Activated naive CD8-positive, alpha-beta T cell treated with anti-CD3 and anti-CD28 coated beads, Interleukin-2, amount 10 ng/mL, durations not matched to agents 7 days and 5 days (primary cell): Measurements from ENCODE around the gene PRAME. TPM values are rescaled to one million over a fixed set of nuclear protein-coding genes. Genes with fewer than 3 reads are reported as not detected.
"Not testable (repeated sequence)": the region's sequence is repeated elsewhere in the genome, so short reads cannot be mapped to it uniquely, and the experiment has no call there.

ENCODE experiments used
- ATAC-seq: fragments of 150-1000 bp; cut with Tn5 transposase; one replicate; pipeline ENCODE4 v1.10.0; 2021; ENCODE audit warnings: low read depth, moderate library complexity
- POLR2A ChIA-PET: fragments of 350-600 bp; sonication (Branson Sonifier 250); formaldehyde crosslinking; loops from one replicate; lab custom pipeline; 2021; ENCODE audit warnings: antibody characterized with exemption; lab: Charles Lee
- DNase-seq: peaks from one replicate; pipeline ENCODE4 v3.0.0; 2021
- H3K27ac Mint-ChIP-seq: one replicate; pipeline ENCODE4 v1.8.0; 2022; ENCODE audit warnings: mild to moderate bottlenecking, mixed read lengths
- H3K27me3 Mint-ChIP-seq: one replicate; pipeline ENCODE4 v1.8.0; 2022; ENCODE audit warnings: mild to moderate bottlenecking, moderate library complexity, mixed read lengths
- H3K36me3 Mint-ChIP-seq: one replicate; pipeline ENCODE4 v1.8.0; 2021; ENCODE audit warnings: mild to moderate bottlenecking, mixed read lengths
- H3K4me1 Mint-ChIP-seq: one replicate; pipeline ENCODE4 v1.8.0; 2021; ENCODE audit warnings: mixed read lengths
- H3K4me3 Mint-ChIP-seq: one replicate; pipeline ENCODE4 v1.8.0; 2022; ENCODE audit warnings: mild to moderate bottlenecking, moderate library complexity, mixed read lengths
- H3K9me3 Mint-ChIP-seq: one replicate; pipeline ENCODE4 v1.8.0; 2021; ENCODE audit warnings: mixed read lengths
- total RNA-seq, 2 experiments: library from RNA; stranded (reverse); gene quantifications; one replicate each; pipeline ENCODE4 v1.2.3, GENCODE V29; 2021

PRAME gene
- total RNA-seq, 2 experiments from 2014 or later = not detected

DNA sequence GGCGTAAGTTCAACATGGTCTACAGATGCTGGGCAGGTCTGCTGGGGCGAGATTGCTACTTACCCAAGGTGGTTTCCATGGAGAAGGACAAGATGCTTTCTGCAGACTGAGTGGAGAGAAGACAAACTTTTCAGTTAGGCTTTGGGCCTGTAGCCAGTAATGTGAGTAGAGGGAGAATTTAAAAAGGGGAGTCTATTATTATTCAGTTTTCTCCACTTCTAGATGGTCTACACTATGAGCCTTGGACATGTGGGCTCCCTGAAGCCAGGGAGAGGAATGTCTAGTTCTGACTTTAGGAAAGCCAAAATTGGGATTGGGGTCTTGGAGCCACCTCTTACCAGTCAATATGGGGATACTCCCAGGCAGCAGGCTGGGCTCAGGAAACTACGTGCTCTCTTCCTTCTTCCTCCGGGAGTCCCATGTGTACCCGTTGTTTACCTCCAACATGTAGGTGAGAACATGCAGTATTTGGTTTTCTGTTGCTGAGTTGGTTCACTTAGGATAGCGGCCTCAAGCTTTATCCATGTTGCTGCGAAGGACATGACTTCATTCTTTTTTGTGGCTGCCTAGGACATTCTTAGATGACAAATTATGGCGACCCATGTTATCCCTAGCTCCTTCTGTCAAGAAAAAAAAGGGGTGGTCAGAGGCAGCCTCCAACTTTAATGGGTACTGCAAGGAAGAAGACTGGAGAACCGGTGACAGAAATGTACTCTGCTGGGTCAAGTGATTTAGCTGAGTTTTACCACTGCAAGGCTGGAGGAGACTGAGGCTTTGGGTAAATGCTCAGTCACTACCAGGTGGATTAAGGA is 24.3 kb downstream of the PRAME start:
- H3K36me3 Mint-ChIP-seq = no peaks in the 10 kb centered on the region
- H3K27me3 Mint-ChIP-seq = peaks cover 7% of the 10 kb centered on the region
- ATAC-seq (no peak), DNase-seq (no peak)
- H3K4me3 Mint-ChIP-seq = no peak overlapping the region
- H3K27ac Mint-ChIP-seq = no peak overlapping the region
- POLR2A ChIA-PET = no interaction called here
- no peaks in the 10 kb centered on the region for H3K9me3 Mint-ChIP-seq
- H3K4me1 Mint-ChIP-seq = no peaks in the 10 kb centered on the region

DNA sequence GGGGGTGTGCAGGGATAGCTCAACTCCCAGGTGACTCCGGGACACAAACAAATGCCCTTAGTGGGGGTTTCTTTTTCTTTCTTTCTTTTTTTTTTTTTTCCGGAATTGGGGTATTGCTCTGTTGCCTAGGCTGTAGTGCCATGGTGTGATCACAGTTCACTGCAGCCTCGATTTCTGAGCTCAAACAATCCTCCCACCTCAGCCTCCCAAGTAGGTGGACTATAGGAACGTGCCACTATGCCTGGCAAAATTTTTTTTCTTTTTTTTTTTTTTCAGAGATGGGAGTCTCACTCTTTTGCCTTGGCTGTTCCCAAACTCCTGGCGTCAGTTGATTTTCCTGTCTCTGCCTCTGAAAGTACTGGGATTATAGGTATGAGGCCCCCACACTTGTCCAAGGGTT is 25.2 kb downstream of the PRAME start:
- H3K4me1 Mint-ChIP-seq = no peaks in the 10 kb centered on the region
- H3K36me3 Mint-ChIP-seq = no peaks in the 10 kb centered on the region
- H3K27me3 Mint-ChIP-seq = peaks cover 4% of the 10 kb centered on the region
- ATAC-seq (no peak), DNase-seq (no peak)
- H3K9me3 Mint-ChIP-seq = no peaks in the 10 kb centered on the region
- H3K4me3 Mint-ChIP-seq = no peak overlapping the region
- no peak overlapping the region for H3K27ac Mint-ChIP-seq
- POLR2A ChIA-PET = interaction anchor here (0.7 kb wide), 1 partner anchor 1631 kb away, joined by 4 read pairs; no protein-coding TSS in a partner anchor

DNA sequence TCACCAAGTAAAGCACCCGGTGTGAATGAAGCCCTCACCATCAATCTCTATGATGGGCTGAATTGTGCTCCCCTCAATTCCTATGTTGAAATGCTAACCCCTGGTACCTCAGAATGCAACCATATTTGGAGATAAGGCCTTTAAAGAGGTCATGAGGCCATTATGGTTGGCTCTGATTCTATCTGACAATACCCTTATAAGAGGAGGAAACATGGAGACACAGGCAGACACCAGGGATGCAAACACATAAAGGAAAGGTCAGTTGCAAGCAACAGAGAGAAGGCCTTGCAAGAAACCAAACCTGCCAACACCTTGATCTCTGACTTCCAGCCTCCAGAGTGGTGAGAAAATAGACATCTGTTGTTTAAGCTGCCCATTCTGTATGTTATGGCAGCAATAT is 25.6 kb downstream of the PRAME start:
- no peak for DNase-seq
- POLR2A ChIA-PET = interaction anchor here (0.7 kb wide), 1 partner anchor 1631 kb away, joined by 4 read pairs; no protein-coding TSS in a partner anchor

DNA sequence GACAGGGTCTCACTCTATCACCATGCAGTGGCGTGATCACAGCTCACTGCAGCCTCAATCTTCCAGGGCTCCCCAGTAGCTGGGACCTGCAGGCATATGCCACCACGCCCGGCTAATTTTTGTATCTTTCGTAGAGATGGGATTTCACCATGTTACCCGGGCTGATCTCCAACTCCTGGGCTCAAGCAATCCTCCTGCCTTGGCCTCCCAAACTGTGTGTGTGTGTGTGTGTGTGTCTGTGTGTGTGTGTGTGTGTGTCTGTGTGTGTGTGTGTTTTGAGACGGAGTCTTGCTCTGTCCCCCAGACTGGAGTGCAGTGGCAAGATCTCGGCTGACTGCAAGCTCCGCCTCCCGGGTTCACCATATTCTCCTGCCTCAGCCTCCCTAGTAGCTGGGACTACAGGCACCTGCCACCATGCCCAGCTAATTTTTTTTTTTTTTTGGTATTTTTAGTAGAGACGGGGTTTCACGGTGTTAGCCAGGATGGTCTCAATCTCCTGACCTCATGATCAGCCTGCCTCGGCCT is 26.5 kb downstream of the PRAME start:
- H3K27ac Mint-ChIP-seq, ATAC-seq, DNase-seq, H3K27me3 Mint-ChIP-seq, H3K9me3 Mint-ChIP-seq, H3K4me3 Mint-ChIP-seq, H3K4me1 Mint-ChIP-seq, POLR2A ChIA-PET, H3K36me3 Mint-ChIP-seq: not testable (repeated sequence)

More for the DNA sequence above, 25.6 kb downstream of the PRAME start:
- Mint-ChIP-seq H3K4me1 (no peaks in the 10 kb centered on the region), H3K27me3 (peaks cover 4% of the 10 kb centered on the region), H3K27ac (no peak overlapping the region), H3K4me3 (no peak overlapping the region), H3K36me3 (no peaks in the 10 kb centered on the region), H3K9me3 (no peaks in the 10 kb centered on the region)
- no peak for ATAC-seq

DNA sequence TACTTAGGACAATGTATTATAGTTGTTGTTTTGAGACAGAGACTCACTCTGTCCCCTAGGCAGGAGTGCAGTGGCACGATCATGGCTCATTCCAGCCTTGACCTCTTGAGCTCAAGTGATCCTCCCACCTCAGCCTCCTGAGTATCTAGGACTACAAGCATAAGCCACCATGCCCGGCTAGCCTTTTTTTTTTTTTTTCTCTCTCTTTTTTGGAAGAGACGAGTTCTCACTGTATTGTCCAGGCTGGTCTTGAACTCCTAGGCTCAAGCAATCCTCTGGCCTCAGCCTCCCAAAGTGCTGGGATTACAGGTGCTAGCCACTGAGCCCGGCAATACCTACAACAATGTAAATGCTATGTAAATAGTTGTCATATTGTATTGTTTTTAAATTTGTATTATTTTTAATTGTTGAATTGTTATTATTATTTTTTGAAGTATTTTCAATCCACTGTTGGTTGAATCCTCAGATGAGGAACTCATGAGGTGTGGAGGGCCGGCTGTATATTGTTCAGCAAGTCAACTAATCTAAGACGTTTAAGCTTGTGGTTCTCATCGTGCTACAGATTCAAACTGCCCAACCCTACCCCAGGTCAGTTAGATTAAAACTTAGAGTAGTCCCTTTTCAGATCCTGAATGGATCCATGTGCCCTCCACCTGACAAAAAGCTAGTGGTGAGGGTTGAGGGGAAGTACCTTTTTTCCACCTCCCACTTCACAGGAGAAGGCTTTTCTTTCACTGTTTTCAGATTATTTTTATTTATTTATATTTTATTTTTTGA is 27.1 kb downstream of the PRAME start:
- DNase-seq (no peak), ATAC-seq (no peak)
- Mint-ChIP-seq H3K4me3 (no peak overlapping the region), H3K27ac (no peak overlapping the region), H3K4me1 (no peaks in the 10 kb centered on the region), H3K27me3 (peaks cover 7% of the 10 kb centered on the region), H3K9me3 (no peaks in the 10 kb centered on the region), H3K36me3 (no peaks in the 10 kb centered on the region)
- POLR2A ChIA-PET = no interaction called here

DNA sequence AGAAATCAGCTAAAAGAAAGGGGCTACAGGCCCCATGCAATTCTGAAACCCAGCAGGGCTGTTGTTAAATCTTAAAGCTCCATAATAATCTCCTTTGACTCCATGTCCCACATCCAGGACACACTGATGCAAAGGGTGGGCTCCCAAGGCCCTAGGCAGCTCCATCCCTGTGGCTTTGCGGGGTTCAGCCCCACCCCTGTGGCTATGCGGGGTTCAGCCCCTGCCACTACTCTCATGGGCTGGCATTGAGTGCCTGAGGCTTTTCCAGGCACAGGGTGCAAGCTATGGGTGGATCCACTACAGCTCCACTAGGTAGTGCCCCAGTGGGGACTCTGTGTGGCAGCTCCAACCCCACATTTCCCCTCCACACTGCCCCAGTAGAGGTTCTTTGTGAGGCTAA is 30.3 kb downstream of the PRAME start:
- no peak overlapping the region for H3K27ac Mint-ChIP-seq
- H3K4me3 Mint-ChIP-seq = no peak overlapping the region
- POLR2A ChIA-PET = no interaction called here
- no peak for ATAC-seq
- H3K9me3 Mint-ChIP-seq = no peaks in the 10 kb centered on the region
- peaks cover 15% of the 10 kb centered on the region for H3K27me3 Mint-ChIP-seq
- no peak for DNase-seq
- no peaks in the 10 kb centered on the region for H3K4me1 Mint-ChIP-seq
- no peaks in the 10 kb centered on the region for H3K36me3 Mint-ChIP-seq

DNA sequence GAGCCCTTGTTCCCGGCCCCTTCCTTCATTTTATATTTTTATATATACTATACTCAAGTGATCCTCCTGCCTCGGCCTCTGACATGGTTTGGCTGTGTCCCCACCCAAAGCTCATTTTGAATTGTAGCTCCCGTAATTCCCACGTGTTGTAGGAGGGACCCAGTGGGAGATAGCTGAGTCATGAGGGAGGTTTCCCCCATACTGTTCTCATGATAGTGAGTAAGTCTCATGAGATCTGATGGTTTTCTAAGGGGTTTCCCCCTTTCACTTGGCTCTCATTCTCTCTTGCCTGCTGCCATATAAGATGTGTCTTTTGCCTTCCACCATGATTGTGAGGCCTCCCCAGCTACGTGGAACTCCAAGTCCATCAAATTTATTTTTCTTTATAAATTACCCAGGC is 31.8 kb downstream of the PRAME start:
- H3K36me3 Mint-ChIP-seq = no peaks in the 10 kb centered on the region

DNA sequence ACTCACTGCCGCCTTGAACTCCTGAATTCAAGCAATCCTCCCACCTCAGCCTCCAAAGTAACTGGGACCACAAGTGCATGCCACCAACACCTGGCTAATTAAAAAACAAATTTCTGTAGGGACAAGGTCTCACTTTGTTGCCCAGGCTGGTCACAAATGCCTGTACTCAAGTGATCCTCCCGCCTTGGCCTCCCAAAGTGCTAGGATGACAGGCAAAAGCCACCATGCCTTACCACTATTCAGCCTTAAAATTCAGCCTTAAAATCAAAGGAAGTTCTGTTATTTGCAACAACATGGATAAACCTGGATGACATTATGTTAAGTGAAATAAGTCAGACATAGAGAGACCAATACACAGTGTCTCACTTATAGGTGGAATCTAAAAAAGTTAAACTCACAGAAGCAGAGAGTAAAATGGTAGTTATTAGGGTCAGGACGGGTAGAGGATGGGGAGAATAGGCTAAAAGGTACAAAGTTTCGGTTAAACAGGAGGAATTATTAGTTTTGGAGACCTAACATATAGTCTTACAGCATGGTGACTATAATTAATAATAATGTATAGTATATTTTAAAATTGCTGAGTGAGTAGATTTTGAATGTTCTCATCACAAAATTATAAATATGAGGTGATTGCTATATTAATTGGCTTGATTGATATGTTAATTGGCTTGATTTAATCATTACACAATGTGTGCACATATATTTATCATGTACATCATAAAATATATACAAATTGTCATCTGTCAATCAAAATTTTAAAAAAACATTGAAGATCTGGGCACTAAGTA is 32.7 kb downstream of the PRAME start:
- no peaks in the 10 kb centered on the region for H3K36me3 Mint-ChIP-seq
- peaks cover 17% of the 10 kb centered on the region for H3K27me3 Mint-ChIP-seq
- POLR2A ChIA-PET = no interaction called here
- DNase-seq = no peak
- H3K4me3 Mint-ChIP-seq = no peak overlapping the region
- H3K4me1 Mint-ChIP-seq = no peaks in the 10 kb centered on the region
- ATAC-seq = no peak
- H3K9me3 Mint-ChIP-seq = no peaks in the 10 kb centered on the region
- no peak overlapping the region for H3K27ac Mint-ChIP-seq

More for the DNA sequence above, 31.8 kb downstream of the PRAME start:
- H3K4me3 Mint-ChIP-seq = no peak overlapping the region
- H3K9me3 Mint-ChIP-seq = no peaks in the 10 kb centered on the region
- DNase-seq = no peak
- ATAC-seq = no peak
- H3K27me3 Mint-ChIP-seq = peaks cover 17% of the 10 kb centered on the region
- POLR2A ChIA-PET = no interaction called here
- H3K27ac Mint-ChIP-seq = no peak overlapping the region
- H3K4me1 Mint-ChIP-seq = no peaks in the 10 kb centered on the region

DNA sequence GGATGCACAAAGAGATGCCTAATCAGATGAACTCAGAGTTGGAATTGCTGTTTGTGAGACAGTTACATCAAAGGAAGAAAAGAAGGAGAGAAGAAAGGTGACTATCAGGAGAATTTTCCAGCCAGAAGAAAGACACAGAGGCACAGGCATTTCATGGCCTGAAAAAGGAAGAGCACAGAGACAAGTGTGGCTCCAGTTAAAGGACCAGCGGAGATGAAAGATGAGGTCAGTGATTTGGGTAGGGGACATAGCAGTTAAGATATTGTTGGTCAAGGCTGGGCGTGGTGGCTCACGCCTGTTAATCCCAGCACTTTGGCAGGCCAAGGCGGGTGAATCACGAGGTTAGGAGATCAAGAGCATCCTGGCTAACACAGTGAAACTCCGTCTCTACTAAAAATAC is 35.6 kb downstream of the PRAME start:
- no peaks in the 10 kb centered on the region for H3K4me1 Mint-ChIP-seq
- ATAC-seq (no peak), DNase-seq (no peak)
- no peaks in the 10 kb centered on the region for H3K36me3 Mint-ChIP-seq
- no peaks in the 10 kb centered on the region for H3K9me3 Mint-ChIP-seq
- POLR2A ChIA-PET = no interaction called here
- no peak overlapping the region for H3K27ac Mint-ChIP-seq
- H3K4me3 Mint-ChIP-seq = no peak overlapping the region
- peaks cover 20% of the 10 kb centered on the region for H3K27me3 Mint-ChIP-seq

DNA sequence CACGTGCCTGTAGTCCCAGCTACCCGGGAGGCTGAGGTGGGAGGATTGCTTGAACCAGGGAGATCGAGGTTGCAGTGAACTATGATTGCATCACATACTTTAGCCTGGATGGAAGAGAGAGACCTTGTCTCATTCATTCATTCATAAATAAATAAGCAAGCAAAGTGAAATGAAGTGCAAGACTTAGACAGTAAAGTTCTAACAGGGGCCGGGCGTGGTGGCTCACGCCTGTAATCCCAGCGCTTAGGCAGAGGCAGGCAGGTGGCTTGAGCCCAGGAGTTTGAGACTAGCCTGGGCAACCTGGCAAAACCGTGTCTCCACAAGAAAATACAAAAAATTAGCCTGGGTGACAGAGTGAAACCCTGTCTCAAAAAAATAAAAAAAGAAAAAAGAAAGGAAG is 37.4 kb downstream of the PRAME start:
- ATAC-seq (no peak), DNase-seq (no peak)
- H3K9me3 Mint-ChIP-seq = no peaks in the 10 kb centered on the region
- no peaks in the 10 kb centered on the region for H3K36me3 Mint-ChIP-seq
- POLR2A ChIA-PET = interaction anchor here (0.6 kb wide), 1 partner anchor 648 kb away, joined by 3 read pairs; no protein-coding TSS in a partner anchor
- H3K4me1 Mint-ChIP-seq = no peaks in the 10 kb centered on the region
- H3K27ac Mint-ChIP-seq = no peak overlapping the region
- peaks cover 25% of the 10 kb centered on the region for H3K27me3 Mint-ChIP-seq
- no peak overlapping the region for H3K4me3 Mint-ChIP-seq

DNA sequence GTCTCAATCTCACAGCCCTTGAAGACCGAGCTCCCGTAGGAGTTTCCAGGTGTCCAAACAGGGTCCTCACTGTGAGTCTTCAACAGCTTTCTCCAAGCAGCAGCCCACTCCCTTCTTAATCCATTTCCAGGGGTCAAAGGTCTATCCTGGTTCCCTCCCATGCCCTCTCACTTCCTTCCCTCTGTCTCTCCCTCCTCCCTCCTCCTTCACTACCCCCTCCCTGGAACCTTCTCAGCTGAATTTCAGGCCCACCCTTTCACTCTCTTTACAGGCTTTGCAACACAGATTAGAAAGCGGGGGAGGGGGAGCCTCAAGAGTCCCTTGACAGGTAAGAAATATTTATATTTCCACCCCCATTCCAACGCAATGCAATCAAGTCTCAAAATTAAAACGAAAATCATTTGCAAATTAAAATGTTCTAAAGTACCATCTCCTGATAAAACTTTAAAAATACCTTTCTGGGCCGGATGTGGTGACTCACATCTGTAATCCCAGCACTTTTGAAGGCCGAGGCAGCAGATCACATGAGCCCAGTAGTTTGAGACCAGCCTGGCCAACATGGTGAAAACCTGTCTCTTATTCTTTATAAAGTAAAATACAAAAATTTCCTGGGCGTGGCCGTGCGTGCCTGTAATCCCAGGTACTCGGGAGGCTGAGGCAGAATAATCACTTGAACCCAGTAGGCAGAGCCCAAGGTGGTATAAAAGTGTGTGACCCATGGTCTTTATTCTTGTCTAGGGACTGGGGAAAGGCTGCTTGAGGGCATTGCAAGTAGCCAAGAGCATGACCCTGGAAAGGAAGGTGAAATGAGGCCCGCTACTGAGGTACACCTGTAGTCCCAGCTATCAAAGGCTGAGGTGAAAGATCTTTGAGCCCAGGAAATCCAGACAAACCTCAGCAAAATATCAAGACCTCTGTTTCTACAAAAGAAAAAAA is 38.1 kb downstream of the PRAME start:
- Mint-ChIP-seq H3K36me3 (no peaks in the 10 kb centered on the region), H3K27ac (no peak overlapping the region), H3K27me3 (peaks cover 28% of the 10 kb centered on the region), H3K4me3 (no peak overlapping the region), H3K4me1 (no peaks in the 10 kb centered on the region), H3K9me3 (no peaks in the 10 kb centered on the region)
- POLR2A ChIA-PET = interaction anchor here (0.6 kb wide), 1 partner anchor 648 kb away, joined by 3 read pairs; no protein-coding TSS in a partner anchor
- no peak for ATAC-seq
- no peak for DNase-seq

DNA sequence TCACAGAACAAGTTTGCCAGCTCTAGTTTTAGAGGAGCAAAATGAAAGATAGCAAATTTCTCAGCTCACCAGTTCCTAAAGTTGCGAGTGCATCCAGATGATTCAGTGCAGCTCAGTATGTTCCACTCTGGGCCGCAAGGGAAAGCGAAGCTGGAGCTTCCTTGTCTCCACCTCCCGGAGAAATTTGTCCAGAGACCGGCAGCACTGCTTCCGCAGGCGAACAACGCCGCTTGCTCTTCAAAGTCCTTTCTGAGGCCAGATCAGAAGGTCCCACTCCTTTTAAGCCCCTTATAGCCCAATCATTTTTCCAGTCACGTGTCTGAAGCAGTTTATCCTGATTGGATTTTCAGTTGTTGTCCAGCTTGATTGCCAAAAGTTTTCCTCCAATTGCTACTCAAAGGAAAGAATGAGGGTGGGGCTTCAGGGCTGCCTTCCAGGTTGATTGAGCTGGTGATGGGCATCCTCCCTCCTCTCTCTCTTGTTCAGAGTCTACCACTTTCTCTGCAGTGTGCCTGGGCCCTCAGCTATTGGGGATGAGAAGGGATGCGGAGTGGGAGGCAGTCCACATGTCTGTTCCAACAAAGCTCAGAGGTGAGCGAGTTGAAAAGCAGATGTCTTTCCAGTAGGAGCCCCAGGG is 38.9 kb downstream of the PRAME start, which contains the start of gene ZNF280A:
Gene ZNF280A (minus strand): TSS at position 251 of the 637 bp plus-strand sequence. CDS start 4,640 bp downstream, outside the sequence.
- POLR2A ChIA-PET = no interaction called here
- Mint-ChIP-seq H3K36me3 (no peaks in the 10 kb centered on the region), H3K27me3 (peaks cover 20% of the 10 kb centered on the region), H3K9me3 (no peaks in the 10 kb centered on the region), H3K4me1 (no peaks in the 10 kb centered on the region), H3K4me3 (no peak within 1 kb of the TSS), H3K27ac (no peak within 1 kb of the TSS)
- no peak for ATAC-seq
- no peak for DNase-seq
